Measurements from ENCODE around the gene R3HDM4.

- TF ChIP-seq, protein P1, sequence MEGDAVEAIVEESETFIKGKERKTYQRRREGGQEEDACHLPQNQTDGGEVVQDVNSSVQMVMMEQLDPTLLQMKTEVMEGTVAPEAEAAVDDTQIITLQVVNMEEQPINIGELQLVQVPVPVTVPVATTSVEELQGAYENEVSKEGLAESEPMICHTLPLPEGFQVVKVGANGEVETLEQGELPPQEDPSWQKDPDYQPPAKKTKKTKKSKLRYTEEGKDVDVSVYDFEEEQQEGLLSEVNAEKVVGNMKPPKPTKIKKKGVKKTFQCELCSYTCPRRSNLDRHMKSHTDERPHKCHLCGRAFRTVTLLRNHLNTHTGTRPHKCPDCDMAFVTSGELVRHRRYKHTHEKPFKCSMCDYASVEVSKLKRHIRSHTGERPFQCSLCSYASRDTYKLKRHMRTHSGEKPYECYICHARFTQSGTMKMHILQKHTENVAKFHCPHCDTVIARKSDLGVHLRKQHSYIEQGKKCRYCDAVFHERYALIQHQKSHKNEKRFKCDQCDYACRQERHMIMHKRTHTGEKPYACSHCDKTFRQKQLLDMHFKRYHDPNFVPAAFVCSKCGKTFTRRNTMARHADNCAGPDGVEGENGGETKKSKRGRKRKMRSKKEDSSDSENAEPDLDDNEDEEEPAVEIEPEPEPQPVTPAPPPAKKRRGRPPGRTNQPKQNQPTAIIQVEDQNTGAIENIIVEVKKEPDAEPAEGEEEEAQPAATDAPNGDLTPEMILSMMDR (IDR thresholded peaks at IDR 0.05 in 8 of 11, conservative IDR thresholded peaks at IDR 0.05 in 3 of 11), result no peak
- TF ChIP-seq POLR2AphosphoS5 (IDR thresholded peaks at IDR 0.05), result peak in 2 of 3 donors; percentile 20 to 29
Observed at GRCh38 chr19:903266-903797, 9.7 kb downstream of the R3HDM4 start.
